Progenitor cell of endocrine pancreas (in vitro differentiated cells): ENCODE data around the gene ADAMTS9. TPM values are rescaled to one million over a fixed set of nuclear protein-coding genes. Genes with fewer than 3 reads are reported as not detected.

Source experiments
- DNase-seq: peaks from one replicate; pipeline ENCODE4 v3.0.0; 2021; ENCODE audit warnings: low spot score; ENCODE audit not compliant: unreplicated experiment
- H3K27ac Mint-ChIP-seq: 2 replicates; pipeline ENCODE4 v1.8.0; 2021; ENCODE audit warnings: mild to moderate bottlenecking, moderate library complexity, mixed read lengths
- H3K27me3 Mint-ChIP-seq: 2 replicates; pipeline ENCODE4 v1.8.0; 2021; ENCODE audit warnings: mixed read lengths
- H3K36me3 Mint-ChIP-seq: 2 replicates; pipeline ENCODE4 v1.8.0; 2022; ENCODE audit warnings: mixed read lengths; ENCODE audit not compliant: insufficient read depth
- H3K4me1 Mint-ChIP-seq: 2 replicates; pipeline ENCODE4 v1.8.0; 2021; ENCODE audit warnings: low read depth, mixed read lengths
- H3K4me3 Mint-ChIP-seq: 2 replicates; pipeline ENCODE4 v1.8.0; 2021; ENCODE audit warnings: low read depth, mild to moderate bottlenecking, moderate library complexity, mixed read lengths
- H3K9me3 Mint-ChIP-seq: 2 replicates; pipeline ENCODE4 v1.8.0; 2021; ENCODE audit warnings: low read depth, mixed read lengths
- CTCF ChIP-seq: fragments of 200-600 bp; sonication (generic); IDR thresholded peaks from one replicate; pipeline ENCODE4 v1.5.0; 2021; ENCODE audit warnings: antibody characterized with exemption, mild to moderate bottlenecking; ENCODE audit not compliant: unreplicated experiment
- total RNA-seq: library from RNA; stranded (reverse); gene quantifications from 2 replicates; pipeline ENCODE4 v1.2.1, GENCODE V29; 2021

ADAMTS9 gene
- total RNA-seq, 1 donor from 2014 or later, result 54.2 TPM

GRCh38 chr3:64578797-64579196 lies 109.0 kb downstream of the ADAMTS9 start:
- Mint-ChIP-seq H3K36me3 (peaks cover 10% of the 10 kb centered on the region), H3K4me1 (peaks cover 33% of the 10 kb centered on the region), H3K4me3 (no peak overlapping the region), H3K9me3 (no peaks in the 10 kb centered on the region), H3K27ac (no peak overlapping the region), H3K27me3 (no peaks in the 10 kb centered on the region)
- no peak for TF ChIP-seq CTCF
- no peak for DNase-seq

- H3K9me3 Mint-ChIP-seq, result no peaks in the 10 kb centered on the region
- no peaks in the 10 kb centered on the region for H3K27me3 Mint-ChIP-seq
- no peak overlapping the region for H3K4me3 Mint-ChIP-seq
- no peak overlapping the region for H3K27ac Mint-ChIP-seq
- peaks cover 29% of the 10 kb centered on the region for H3K4me1 Mint-ChIP-seq
- peaks cover 12% of the 10 kb centered on the region for H3K36me3 Mint-ChIP-seq
- no peak for DNase-seq
- no peak for TF ChIP-seq CTCF
Measured at GRCh38 chr3:64578062-64578770, 109.6 kb downstream of the ADAMTS9 start.

- no peak for DNase-seq
- Mint-ChIP-seq H3K9me3 (no peaks in the 10 kb centered on the region), H3K27ac (no peak overlapping the region), H3K4me3 (no peak overlapping the region), H3K27me3 (no peaks in the 10 kb centered on the region), H3K36me3 (peaks cover 12% of the 10 kb centered on the region), H3K4me1 (peaks cover 15% of the 10 kb centered on the region)
- no peak for TF ChIP-seq CTCF
Measured at GRCh38 chr3:64576211-64576775, 111.5 kb downstream of the ADAMTS9 start.

- Mint-ChIP-seq H3K4me1 (peaks cover 8% of the 10 kb centered on the region), H3K9me3 (no peaks in the 10 kb centered on the region), H3K4me3 (no peak overlapping the region), H3K27me3 (no peaks in the 10 kb centered on the region), H3K27ac (no peak overlapping the region), H3K36me3 (peaks cover 12% of the 10 kb centered on the region)
- no peak for DNase-seq
- TF ChIP-seq CTCF, result peak; percentile 61
Measured at GRCh38 chr3:64575211-64575844, 112.5 kb downstream of the ADAMTS9 start.

- no peak for TF ChIP-seq CTCF
- no peak for DNase-seq
- Mint-ChIP-seq H3K9me3 (no peaks in the 10 kb centered on the region), H3K36me3 (peaks cover 15% of the 10 kb centered on the region), H3K27me3 (no peaks in the 10 kb centered on the region), H3K4me3 (no peak overlapping the region), H3K27ac (no peak overlapping the region), H3K4me1 (peaks cover 2% of the 10 kb centered on the region)
Measured at GRCh38 chr3:64574194-64574593, 113.6 kb downstream of the ADAMTS9 start.
